ENCODE data around the gene PDE4B.

The PDE4B gene

GRCh38 chr1:66143651-66144050, 351.0 kb downstream of the PDE4B start:
- no peak for DNase-seq

- no peak for DNase-seq
Measured at GRCh38 chr1:66147226-66147835, 354.6 kb downstream of the PDE4B start.

GRCh38 chr1:66152034-66152433, 359.3 kb downstream of the PDE4B start:
- DNase-seq: no peak

GRCh38 chr1:66154394-66154793, 361.7 kb downstream of the PDE4B start:
- DNase-seq: no peak

- no peak for DNase-seq
Measured at GRCh38 chr1:66156144-66156543, 363.4 kb downstream of the PDE4B start.

- no peak for DNase-seq
Measured at GRCh38 chr1:66159800-66160199, 367.1 kb downstream of the PDE4B start.

- DNase-seq: no peak
Measured at GRCh38 chr1:66160719-66161118, 368.0 kb downstream of the PDE4B start.

GRCh38 chr1:66166753-66167152, 374.1 kb downstream of the PDE4B start:
- DNase-seq: no peak

- no peak for DNase-seq
Measured at GRCh38 chr1:66167267-66167666, 374.6 kb downstream of the PDE4B start.

GRCh38 chr1:66168467-66168887, 375.8 kb downstream of the PDE4B start:
- DNase-seq: no peak

GRCh38 chr1:66168948-66169671, 376.4 kb downstream of the PDE4B start:
- DNase-seq: no peak

- no peak for DNase-seq
Measured at GRCh38 chr1:66172272-66172671, 379.6 kb downstream of the PDE4B start.

- no peak for DNase-seq
Measured at GRCh38 chr1:66175098-66175497, 382.4 kb downstream of the PDE4B start.

GRCh38 chr1:66175581-66175980, 382.9 kb downstream of the PDE4B start:
- DNase-seq: no peak

- peak; percentile 11 for DNase-seq
Measured at GRCh38 chr1:66176012-66176715, 383.5 kb downstream of the PDE4B start.

- DNase-seq: no peak
Measured at GRCh38 chr1:66176832-66177231, 384.1 kb downstream of the PDE4B start.

GRCh38 chr1:66177510-66177909, 384.8 kb downstream of the PDE4B start:
- no peak for DNase-seq

- DNase-seq: no peak
Measured at GRCh38 chr1:66182026-66182425, 389.3 kb downstream of the PDE4B start.

- DNase-seq: peak; percentile 73
Measured at GRCh38 chr1:66182551-66183178, 390.0 kb downstream of the PDE4B start.

GRCh38 chr1:66183400-66183799, 390.7 kb downstream of the PDE4B start:
- no peak for DNase-seq

GRCh38 chr1:66197120-66197519, 404.4 kb downstream of the PDE4B start:
- DNase-seq: no peak

GRCh38 chr1:66197785-66198184, 405.1 kb downstream of the PDE4B start:
- no peak for DNase-seq

- DNase-seq: no peak
Measured at GRCh38 chr1:66206563-66207144, 414.0 kb downstream of the PDE4B start.
